Measurements from ENCODE around the gene MAP4K4. TPM values are rescaled to one million over a fixed set of nuclear protein-coding genes. Genes with fewer than 3 reads are reported as not detected.

MAP4K4 gene
- total and polyA plus RNA-seq, 8 donors = 9.7 to 38.7 (median 15.3) TPM

DNA sequence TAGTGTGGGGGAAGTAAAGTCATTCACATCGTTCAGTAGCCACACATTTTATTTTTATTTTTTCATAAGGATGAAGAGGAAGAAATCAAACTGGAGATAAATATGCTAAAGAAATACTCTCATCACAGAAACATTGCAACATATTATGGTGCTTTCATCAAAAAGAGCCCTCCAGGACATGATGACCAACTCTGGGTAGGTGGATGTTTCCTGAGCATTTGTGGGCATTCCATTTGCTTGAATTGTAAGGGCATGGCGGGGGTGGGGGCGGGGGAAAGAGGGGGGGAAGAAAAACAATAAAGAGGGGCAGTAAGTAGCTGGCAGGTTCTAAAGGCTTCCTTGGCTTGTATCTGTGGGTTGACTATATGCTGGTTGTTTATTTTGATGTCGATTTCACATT is 126.4 kb downstream of the MAP4K4 start:
- DNase-seq (no peak), ATAC-seq (no peak), FAIRE-seq (no peak)
- intact Hi-C loops (cut with DNase I) = loop anchor here in 1 of 3 donors (10.0 kb wide), 1 partner anchor 109 kb away; no protein-coding TSS in a partner anchor
- Histone ChIP-seq H3K27me3 (no peaks in the 10 kb centered on the region), H3K4me1 (peaks cover 0 to 7% (median 5%) of the 10 kb centered on the region in 3 donors), H3K9me3 (no peaks in the 10 kb centered on the region), H3K4me3 (no peak overlapping the region), H3K27ac (no peak overlapping the region), H3K36me3 (no peaks in the 10 kb centered on the region)
- WGBS, 2 donors = 53 to 62% methylated on average over 4 of the region's 4 CpGs
- TF ChIP-seq, protein P1, sequence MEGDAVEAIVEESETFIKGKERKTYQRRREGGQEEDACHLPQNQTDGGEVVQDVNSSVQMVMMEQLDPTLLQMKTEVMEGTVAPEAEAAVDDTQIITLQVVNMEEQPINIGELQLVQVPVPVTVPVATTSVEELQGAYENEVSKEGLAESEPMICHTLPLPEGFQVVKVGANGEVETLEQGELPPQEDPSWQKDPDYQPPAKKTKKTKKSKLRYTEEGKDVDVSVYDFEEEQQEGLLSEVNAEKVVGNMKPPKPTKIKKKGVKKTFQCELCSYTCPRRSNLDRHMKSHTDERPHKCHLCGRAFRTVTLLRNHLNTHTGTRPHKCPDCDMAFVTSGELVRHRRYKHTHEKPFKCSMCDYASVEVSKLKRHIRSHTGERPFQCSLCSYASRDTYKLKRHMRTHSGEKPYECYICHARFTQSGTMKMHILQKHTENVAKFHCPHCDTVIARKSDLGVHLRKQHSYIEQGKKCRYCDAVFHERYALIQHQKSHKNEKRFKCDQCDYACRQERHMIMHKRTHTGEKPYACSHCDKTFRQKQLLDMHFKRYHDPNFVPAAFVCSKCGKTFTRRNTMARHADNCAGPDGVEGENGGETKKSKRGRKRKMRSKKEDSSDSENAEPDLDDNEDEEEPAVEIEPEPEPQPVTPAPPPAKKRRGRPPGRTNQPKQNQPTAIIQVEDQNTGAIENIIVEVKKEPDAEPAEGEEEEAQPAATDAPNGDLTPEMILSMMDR (IDR thresholded peaks at IDR 0.05) = no peak

DNA sequence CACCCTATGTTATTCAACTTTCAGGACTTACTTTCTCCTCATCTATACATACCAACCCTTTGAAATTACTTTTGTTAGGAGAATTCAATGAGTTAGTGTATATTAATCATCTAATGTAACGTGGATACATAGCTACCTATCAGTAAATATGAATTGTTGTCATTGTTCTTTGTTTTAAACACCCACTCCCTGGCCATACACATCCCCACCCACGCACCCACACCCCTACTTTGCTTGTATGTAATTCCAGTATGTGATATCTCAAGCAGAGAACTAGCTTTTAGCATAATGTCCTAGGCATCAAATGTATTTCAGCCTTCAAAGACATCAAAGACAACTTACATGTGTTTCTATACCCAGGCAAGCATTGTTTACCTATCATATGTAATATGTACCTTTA is 129.2 kb downstream of the MAP4K4 start:
- TF ChIP-seq, protein P1 (IDR thresholded peaks at IDR 0.05) = no peak
- Histone ChIP-seq H3K4me1 (peaks cover 0 to 10% (median 6%) of the 10 kb centered on the region in 3 donors), H3K4me3 (no peak overlapping the region), H3K27me3 (no peaks in the 10 kb centered on the region), H3K9me3 (no peaks in the 10 kb centered on the region), H3K36me3 (no peaks in the 10 kb centered on the region), H3K27ac (no peak overlapping the region)
- ATAC-seq = no peak
- intact Hi-C loops (cut with DNase I) = loop anchor here in 1 of 3 donors (10.0 kb wide), 1 partner anchor 112 kb away; no protein-coding TSS in a partner anchor
- no peak for DNase-seq
- 86 to 92% methylated on average over 2 of the region's 2 CpGs for WGBS, 2 donors
- no peak for FAIRE-seq

DNA sequence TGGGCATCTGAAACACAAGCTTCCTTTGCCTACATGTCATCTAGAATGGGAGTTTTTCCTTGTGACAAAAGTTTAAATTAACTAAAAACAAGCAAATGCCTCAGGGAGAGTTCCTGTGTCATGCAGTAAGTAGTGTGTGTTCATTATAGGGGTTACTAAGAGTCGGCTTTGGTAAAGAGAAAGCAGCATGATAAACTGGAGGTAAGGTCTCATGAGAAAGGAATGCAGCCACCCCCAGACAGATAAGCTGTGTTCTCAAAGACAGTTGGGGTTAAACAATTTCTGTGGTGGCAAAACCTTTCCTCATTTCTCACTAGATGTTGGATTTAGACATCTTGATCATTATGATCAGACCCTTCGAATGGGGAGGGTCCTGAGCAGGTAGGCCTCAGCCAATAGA is 129.7 kb downstream of the MAP4K4 start:
- Histone ChIP-seq H3K9me3 (no peaks in the 10 kb centered on the region), H3K4me3 (no peak overlapping the region), H3K36me3 (no peaks in the 10 kb centered on the region), H3K27me3 (no peaks in the 10 kb centered on the region), H3K4me1 (peaks cover 0 to 10% (median 7%) of the 10 kb centered on the region in 3 donors), H3K27ac (no peak overlapping the region)
- TF ChIP-seq, protein P1 (IDR thresholded peaks at IDR 0.05) = no peak
- 59 to 60% methylated on average over 2 of the region's 2 CpGs for WGBS, 2 donors
- FAIRE-seq = no peak
- peak in 1 of 4 donors; percentile 46 for ATAC-seq
- intact Hi-C loops (cut with DNase I) = loop anchor here in 1 of 3 donors (10.0 kb wide), 1 partner anchor 112 kb away; no protein-coding TSS in a partner anchor
- DNase-seq = no peak

DNA sequence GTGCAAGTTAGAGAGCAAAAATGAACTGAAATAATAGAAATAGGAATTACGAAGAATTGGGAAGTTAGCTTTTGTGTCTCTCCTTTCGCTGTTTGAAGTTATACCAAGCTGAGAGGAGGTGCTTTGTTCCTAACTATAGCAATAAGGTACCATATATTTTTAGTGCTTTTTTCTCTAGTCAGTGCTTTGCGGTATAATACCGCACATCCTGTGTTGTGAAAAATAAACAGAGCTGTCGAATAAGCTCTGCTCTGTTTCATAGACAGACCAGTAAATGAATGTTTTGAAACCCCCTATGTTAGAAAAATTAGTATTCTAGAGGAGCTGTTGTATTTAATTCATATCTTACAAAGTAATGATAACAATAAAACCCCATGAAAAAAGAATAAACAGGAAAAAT is 130.8 kb downstream of the MAP4K4 start:
- intact Hi-C loops (cut with DNase I) = loop anchor here in 1 of 3 donors (10.0 kb wide), 1 partner anchor 113 kb away; no protein-coding TSS in a partner anchor
- 67% methylated on average over 5 of the region's 5 CpGs for WGBS, 2 donors
- Histone ChIP-seq H3K4me1 (peaks cover 0 to 10% (median 7%) of the 10 kb centered on the region in 3 donors), H3K4me3 (no peak overlapping the region), H3K9me3 (no peaks in the 10 kb centered on the region), H3K27me3 (no peaks in the 10 kb centered on the region), H3K36me3 (no peaks in the 10 kb centered on the region), H3K27ac (no peak overlapping the region)
- FAIRE-seq (no peak), ATAC-seq (no peak), DNase-seq (no peak)
- TF ChIP-seq, protein P1 (IDR thresholded peaks at IDR 0.05) = no peak

DNA sequence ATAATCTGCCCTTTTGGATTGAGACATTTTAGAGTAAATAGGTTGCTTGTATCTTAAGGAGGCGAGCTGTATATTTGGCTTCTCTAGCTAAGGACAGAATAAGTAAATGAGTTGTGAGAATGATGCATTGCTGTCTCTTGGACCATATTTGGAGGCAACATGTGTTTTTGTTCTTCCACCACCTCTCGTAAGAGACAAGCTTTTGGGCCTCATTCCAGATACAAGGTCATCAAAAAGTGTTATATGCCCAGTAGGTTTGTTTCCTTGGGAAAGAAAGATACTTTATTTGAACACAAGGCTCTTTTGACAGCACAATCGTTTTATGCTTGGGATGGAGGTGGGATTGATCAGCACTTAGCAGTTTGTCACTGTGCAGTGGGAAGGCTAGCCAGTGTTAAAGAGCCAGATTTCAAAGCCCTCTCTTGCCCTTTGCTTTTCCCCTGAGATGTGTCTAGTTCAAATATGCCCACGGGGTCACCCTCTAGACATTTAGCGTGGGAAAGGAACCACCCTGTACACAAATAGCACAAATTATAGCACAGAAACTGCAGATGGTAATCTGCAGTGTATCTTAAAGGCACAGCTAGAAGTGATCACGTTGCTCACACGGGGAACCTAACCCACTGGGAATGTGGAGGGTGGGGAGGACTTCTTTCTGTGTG is 131.3 kb downstream of the MAP4K4 start:
- H3K27me3 ChIP-seq = no peaks in the 10 kb centered on the region
- intact Hi-C loops (cut with DNase I) = loop anchor here in 1 of 3 donors (10.0 kb wide), 1 partner anchor 114 kb away; no protein-coding TSS in a partner anchor
- no peak overlapping the region for H3K4me3 ChIP-seq
- peaks cover 0 to 10% (median 7%) of the 10 kb centered on the region in 3 donors for H3K4me1 ChIP-seq
- WGBS, 2 donors = 29 to 34% methylated on average over 7 of the region's 7 CpGs
- H3K36me3 ChIP-seq = no peaks in the 10 kb centered on the region
- no peak for ATAC-seq
- no peak overlapping the region for H3K27ac ChIP-seq
- no peak for DNase-seq
- no peak for FAIRE-seq
- TF ChIP-seq, protein P1 (IDR thresholded peaks at IDR 0.05) = no peak
- no peaks in the 10 kb centered on the region for H3K9me3 ChIP-seq

Measured in pancreas (tissue), 10 donors.